GM19099 (cell line): Measurements from ENCODE around the gene SAG.

ENCODE experiments used
- POLR2A ChIP-seq: IDR thresholded peaks from 3 replicates; pipeline ENCODE4 v1.6.1; 2011; ENCODE audit warnings: low read depth; ENCODE audit not compliant: insufficient read length; ENCODE audit errors: extremely low read depth

The SAG gene

DNA sequence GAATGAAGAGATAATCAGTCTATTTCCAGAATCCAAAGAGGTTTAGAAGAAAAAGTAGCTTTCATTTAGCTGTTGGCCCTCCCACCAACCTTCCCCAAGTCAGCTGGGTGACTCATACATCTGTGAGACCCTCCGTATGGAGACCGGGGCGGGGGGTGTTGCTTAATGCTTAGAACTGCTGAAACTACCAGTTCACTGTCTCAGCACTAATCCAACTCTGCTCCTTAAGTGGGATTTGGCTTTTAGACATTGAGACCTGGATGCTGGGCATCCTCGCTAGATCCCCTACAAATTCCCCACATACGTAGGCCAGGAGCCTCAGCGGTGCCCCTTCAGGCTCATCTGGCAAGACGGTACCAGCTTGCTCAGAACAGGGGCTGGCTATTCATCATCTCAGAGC is at the start of gene SAG:
Gene SAG, plus strand, starts transcription at position 252 of the 400 bp plus-strand sequence. CDS start 1,374 bp downstream, outside the sequence.
- no peak for TF ChIP-seq POLR2A

DNA sequence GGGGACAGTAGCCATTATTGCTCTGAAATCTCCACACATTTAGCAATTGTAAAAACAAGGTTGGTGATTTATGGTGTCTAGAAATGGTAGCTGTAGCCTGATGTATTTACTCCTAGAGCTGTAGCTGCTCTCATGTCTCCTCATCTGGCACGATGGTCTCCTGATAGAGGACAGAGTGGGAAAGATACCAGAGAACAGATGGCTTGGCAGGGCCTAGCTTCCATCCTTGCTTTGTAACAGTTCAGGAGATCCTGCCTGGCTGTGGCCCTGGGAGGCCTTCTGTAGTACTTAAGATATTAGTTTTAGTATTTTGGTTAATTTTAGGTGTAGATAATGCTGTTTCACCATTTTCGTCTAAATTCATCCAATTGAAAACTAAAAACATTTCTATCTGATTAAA is 49.4 kb upstream of the SAG start:
- TF ChIP-seq POLR2A = no peak

DNA sequence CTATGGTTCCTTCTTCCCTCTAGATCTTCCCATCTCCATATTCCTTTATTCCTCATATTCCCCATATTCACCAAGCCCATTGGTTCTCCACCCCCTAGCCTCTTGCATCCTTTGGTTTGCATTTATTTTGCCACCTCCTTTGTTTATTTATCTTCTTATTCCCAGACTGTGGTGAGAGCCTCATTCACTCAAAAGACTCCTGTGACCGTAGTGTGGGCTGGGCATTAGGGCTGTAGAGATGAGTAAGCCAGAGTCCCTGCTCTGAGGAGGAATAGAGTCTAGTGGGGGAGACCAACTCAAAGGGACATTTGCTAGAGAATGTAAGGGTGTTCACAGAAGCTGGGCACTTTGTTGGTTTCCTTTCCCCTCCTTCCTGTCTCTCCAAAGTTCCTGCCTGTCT is 47.9 kb upstream of the SAG start:
- TF ChIP-seq POLR2A = no peak

DNA sequence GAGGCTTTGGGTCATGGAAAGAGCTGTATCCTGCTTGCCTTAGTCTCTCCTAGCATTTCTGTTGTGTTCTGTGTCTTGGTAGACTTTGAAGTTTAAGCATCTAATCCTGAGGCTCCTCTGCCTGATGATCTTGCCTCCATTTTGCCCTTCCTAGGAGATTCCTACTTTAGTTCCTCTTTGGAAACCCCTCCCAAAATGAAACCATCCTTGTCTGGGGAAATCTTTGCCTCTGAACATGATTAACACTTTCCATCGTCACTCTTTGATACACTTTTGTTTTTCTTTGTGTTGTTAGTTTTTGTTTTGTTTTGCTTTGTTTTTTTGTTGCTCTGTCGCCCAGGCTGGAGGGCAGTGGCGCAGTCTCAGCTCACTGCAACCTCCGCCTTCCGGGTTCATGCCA is 47.0 kb upstream of the SAG start:
- no peak for TF ChIP-seq POLR2A

DNA sequence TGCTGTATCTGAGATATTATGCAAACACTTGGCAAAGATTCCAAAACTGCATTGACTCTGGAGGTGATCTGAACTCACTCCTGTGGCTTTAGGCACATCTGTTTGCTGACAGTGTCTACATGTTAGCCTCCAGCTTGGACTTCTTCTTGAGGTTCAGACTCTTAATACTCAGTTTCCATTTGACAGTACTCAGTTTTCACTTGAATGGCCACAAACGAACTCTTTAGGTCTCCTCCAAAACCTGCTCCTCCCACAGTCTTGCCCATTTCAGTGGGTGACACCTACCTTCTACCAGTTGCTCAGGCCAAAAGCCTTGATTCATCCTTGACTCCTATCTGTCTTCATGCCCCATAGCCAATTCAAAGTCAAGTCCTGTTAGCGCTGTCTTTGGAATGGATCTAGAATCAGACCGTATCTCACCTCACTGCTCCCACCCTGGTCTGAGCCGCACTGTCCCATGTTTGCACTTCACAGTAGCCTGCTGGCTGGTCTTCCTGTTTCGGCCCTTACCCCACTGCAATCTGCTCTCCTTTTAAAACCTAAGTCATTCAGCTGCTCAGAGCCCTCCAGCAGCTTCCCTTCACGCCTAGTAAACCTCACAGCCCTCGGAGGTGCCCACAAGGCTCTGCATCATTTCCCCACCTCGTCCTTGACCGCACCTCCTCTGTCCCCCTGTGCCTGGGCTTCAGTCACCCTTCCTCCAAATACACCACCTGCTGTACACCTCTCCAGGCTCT is 45.6 kb upstream of the SAG start:
- no peak for TF ChIP-seq POLR2A

DNA sequence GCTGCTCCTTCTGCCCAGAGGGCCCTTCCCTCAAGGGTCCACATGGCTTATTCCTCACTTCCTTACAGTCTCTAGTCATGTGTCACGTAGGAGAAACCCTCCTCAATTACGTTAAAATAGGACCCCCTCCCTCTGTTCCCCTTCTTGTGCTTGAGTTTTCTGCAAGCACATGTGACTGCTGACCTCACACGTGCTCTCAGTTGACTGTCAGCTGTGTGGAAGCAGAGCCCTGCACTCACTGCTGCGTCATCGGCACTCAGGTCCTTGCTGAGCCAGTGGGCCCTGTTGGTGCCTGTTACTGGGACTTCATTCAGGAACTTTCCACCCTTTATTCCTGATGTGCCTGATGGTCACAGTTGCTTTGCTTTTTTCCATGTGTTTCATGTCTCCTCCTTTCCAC is 45.1 kb upstream of the SAG start:
- TF ChIP-seq POLR2A = no peak

DNA sequence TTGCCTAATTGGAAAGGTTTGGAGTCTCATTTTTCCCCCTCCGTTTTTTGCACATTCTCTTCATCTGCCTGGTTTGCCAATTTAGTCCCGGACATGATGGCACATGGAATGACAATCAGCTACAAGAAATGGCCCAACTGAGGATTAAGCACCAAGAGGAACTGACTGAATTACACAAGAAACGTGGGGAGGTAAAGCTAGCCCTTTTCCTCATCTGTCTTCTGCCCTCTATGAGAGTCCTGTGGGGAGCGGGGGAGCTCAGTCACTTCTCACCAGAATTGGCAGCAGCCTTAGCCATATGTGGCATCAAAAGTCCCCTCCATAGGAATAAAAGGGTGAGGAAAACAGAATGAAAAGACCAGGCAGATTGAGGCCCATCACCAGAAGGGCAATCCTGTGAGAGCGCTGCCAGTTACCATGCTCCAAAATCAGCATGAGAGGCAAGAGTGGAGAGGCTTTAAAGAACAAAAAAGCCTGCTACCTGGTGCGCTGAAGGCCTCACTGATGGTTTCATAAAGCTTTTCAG is 44.5 kb upstream of the SAG start:
- no peak for TF ChIP-seq POLR2A

DNA sequence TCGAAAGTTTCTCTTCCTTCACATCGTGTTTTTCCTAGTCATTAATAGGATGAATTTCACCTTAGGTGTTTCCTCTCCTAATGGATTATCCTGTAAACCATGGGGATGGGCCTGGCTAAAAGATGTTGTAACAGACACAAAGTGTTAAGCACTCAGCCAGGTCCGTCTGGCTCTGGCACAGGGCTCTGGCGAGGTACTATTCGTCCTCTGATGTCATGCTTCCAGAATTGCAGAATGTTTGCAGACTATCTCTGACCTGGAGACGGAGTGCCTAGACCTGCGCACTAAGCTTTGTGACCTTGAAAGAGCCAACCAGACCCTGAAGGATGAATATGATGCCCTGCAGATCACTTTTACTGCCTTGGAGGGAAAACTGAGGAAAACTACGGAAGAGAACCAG is 42.9 kb upstream of the SAG start:
- TF ChIP-seq POLR2A = no peak

DNA sequence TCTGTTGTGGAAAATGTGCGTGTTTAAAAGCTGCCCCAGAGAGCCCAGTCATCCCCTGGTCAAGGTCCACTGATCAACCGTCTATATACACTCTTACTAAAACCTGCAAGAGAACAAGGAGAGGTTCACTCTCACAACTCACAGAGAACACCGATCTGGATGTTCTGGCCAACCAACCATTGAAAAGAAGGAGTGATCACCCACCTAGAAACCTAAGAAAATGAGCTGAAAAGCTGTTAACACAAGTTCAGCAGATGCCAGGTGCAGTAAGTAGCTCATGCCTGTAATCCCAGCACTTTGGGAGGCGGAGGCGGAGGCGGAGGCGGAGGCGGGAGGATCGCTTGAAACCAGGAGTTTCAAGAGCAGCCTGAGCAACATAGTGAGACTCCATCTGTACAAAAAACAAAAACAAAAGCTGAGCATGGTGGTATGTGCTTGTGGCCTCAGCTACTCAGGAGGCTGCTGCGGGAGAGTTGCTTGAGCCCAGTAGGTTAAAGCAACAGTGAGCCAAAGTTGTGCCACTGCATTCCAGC is 41.7 kb upstream of the SAG start:
- no peak for TF ChIP-seq POLR2A

DNA sequence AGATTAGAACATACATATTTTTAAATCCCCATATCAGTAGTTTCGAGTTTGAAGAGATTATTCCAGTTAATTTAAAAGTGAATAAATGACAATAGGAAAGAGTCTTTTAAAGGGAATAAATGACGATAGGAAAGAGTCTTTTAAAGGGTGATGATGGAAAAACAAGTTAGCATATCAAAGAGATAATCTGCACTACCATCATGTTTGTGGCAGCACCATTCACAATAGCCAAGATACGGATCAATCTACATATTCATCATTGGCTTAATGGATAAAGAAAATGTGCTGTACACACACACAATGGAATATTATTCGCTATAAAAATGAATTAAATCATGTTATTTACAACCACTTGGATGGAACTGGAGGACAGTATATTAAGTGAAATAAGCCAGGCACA is 41.1 kb upstream of the SAG start:
- no peak for TF ChIP-seq POLR2A

DNA sequence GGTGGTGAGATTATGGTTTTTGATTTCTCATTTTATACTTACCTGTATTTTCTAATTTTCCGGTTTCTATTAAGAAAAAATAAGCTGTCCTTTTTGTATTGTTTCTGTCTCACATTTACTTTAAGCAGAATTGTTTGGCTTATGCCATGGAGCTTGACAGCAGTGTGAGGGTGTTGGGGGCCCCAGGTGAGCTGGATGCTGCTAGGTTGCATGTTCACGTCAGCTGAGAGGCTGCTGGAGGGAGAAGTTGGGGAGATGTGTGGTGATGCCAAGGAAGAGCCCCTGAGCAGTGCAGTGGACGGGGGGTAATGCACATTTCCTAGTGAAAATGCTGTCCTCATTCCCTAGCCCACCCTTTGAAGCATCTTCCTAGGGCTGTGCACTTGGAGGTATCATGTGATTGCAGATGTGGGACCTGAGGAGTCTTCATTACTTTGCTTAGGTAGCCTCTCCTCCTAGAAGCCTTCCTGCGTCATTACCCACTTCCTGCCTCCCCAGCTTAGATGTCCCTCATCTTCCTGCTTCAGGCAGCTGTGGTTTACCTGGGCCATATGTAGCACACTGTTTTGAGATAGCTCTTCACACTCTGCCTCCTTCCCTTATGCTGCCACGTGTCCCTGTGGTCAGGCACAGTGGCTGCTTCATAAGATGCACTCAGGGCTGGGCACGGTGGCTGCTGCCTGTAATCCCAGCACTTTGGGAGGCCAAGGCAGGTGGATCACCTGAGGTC is 39.9 kb upstream of the SAG start:
- no peak for TF ChIP-seq POLR2A

DNA sequence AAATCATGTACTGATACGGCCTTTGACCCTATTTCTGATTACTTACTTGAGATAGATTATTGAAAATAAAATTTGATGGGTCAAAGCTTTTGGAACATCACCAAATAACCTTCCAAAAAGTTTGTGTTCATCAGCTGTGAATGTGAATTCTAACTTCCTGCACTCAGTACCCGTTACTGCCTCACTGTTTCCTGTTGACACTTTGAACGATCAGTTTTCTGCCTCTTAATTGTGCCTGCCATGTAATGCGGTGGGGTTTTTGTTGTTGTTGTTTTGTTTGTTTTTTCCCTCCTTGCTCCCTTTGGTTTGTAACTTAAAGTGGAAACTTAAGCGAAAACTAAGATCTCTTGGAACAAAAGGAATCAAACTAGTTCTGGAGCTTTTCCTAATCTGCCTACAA is 37.2 kb upstream of the SAG start:
- no peak for TF ChIP-seq POLR2A

DNA sequence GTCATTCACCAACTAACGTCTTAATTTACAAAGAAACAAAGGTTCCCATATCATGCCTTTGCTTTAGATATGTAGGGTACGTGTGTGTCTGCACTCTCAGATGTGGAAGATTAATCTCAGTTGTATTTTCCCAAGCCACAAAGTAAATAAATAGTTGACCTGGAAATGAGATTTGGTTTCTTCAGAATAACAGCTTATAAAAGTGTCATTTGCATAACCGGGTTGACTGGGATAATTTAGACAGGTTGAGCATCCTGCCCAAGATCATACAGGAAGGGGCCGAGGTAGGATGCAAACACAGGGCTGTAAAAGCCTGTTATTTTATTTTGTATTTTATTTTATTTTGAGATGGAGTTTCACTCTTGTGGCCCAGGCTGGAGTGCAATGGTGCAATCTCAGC is 36.7 kb upstream of the SAG start:
- no peak for TF ChIP-seq POLR2A

DNA sequence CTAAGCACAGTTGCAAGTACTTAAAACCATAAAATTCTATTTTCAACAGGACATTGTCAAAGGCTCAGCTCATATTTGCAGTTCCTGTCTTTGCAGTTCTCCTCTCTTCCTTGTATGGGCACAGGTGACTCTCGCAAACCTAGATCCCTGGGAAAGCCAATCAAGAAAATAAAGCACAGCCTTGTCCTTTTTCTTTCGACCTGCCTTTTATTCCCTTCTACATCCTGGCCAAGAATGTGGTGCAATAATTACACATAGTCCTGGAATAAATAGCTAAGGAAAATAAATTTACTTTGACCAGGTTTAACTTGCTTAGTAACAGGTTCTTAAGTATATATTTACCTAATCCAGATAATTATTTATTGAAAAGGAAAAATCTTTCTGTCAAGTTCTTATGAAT is 35.9 kb upstream of the SAG start:
- no peak for TF ChIP-seq POLR2A

DNA sequence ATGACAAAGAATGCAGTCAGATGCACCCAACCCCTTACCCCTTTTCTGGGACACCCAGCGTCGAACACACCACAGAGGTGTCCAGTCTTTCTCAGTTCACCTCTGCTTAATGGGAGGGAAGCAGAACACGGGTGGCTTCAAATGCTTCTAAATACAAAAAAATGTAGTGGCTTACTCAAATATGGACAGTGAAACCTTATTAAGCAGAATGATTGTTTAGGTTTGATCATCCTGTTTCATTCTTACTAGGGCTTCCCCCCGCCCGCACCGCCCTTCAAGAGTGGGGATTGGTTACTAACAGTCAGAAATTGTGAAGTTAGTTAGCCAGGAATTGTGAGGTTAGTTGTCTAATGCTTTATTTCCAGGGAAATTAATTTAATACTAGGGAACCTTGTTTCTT is 34.5 kb upstream of the SAG start:
- TF ChIP-seq POLR2A = no peak

DNA sequence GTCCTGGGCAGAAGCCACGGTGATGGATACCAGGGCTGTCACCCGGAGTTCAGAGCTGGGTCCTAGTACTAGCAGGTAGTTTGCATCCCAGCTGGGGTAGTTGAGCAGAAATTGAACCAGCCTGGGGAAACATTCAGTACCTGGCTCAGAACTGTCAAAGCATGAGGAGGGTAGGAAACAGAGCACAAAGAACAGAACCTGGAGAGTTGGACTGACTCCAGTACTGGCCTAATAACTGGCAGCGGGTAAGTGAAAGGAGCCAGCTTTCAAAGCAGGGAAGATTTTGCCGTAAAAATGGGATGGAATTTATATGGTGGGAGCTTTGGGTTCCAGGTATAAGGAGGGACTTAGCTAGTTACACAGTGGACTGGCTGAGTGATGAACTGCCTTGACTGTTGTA is 32.4 kb upstream of the SAG start:
- no peak for TF ChIP-seq POLR2A
